ENCODE measurements around the gene NEK3.
A peak's percentile ranks its signal among the peaks of the same experiment; 100 is the strongest.

NEK3 gene

DNA sequence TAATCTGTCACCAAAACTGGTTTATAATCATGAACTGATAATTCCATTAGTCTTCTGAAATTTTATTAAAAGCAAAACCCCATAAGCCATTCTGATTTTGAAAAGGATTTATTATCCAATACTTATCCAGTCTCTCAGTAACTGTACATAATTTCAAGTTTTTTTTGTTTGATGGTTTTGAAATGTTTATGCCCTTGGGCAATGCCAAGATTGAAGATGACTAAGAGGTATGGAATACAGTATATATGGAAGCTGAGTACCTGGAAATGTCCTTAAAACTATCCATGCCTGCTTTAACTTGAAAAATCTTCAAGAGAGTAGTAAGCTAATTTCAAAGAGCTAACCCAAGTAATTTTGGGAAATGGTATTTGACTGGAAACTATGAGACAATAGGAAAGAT, 28.8 kb downstream of the NEK3 start:
- Histone ChIP-seq H3K4me2 (ENCODE audit: low read length) (no peak overlapping the region), H3K4me3 (ENCODE audit: low read depth, low read length) (no peak overlapping the region), H3K36me3 (ENCODE audit: control insufficient read depth, insufficient read depth, low read length) (no peaks in the 10 kb centered on the region), H2AFZ (no peak overlapping the region), H3K4me1 (no peaks in the 10 kb centered on the region), H3K9ac (no peak overlapping the region), H3K27ac (no peak overlapping the region), H3K9me3 (ENCODE audit: control insufficient read depth, low read length) (no peaks in the 10 kb centered on the region), H3K79me2 (no peaks in the 10 kb centered on the region), H3K27me3 (ENCODE audit: control insufficient read depth, insufficient read depth, low read length) (no peaks in the 10 kb centered on the region)
- TF ChIP-seq, protein P1, sequence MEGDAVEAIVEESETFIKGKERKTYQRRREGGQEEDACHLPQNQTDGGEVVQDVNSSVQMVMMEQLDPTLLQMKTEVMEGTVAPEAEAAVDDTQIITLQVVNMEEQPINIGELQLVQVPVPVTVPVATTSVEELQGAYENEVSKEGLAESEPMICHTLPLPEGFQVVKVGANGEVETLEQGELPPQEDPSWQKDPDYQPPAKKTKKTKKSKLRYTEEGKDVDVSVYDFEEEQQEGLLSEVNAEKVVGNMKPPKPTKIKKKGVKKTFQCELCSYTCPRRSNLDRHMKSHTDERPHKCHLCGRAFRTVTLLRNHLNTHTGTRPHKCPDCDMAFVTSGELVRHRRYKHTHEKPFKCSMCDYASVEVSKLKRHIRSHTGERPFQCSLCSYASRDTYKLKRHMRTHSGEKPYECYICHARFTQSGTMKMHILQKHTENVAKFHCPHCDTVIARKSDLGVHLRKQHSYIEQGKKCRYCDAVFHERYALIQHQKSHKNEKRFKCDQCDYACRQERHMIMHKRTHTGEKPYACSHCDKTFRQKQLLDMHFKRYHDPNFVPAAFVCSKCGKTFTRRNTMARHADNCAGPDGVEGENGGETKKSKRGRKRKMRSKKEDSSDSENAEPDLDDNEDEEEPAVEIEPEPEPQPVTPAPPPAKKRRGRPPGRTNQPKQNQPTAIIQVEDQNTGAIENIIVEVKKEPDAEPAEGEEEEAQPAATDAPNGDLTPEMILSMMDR (IDR thresholded peaks at IDR 0.05) = no peak

DNA sequence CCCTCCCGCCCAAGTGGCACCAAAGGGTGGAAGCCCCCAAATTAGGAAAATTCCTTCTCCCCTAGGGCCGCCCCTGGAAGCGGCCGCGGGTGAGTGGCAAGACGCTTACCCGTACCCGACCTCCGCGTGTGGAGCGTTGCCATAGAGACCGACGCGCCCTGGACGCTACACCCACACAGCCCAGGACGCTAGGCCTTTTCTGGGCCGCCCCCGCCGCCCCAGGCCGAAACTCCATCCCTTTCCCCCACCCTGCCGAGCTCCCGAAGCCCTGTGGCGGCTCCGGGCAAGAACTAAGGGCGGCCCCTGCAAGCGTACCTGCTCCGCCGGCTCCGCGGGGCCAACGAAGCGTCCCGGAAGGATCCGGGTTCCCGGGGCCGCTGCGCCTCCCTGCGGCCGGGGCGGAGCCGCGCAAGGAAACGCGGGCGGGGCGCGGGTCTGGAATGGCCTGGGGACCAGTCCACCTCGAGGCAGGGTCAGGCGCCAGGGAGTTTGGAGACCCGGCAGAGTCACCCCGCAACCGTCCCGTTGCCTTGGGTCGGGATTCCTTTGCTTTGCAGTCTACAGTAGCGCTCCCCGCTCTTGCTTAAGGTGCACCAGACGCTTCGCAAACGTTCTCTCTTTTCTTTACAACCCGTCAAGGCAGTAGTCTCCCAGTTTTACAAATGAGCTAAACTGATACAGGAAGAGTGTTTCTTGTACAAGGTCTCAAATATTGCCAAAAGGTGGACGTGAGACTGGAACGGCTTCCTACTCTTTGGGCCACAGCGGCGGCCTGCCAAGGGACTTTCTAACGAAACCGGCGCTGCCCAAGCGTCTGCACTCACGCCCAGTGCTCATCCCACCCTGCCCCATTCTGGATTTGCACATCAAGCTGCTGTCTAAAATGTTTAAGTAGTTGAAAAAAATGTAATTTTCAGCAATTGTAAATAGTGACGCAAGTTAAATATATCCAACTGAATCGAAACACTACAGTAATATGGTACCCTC, 30.4 kb downstream of the NEK3 start, which contains the start of gene NEK5:
NEK5 (minus strand) TSS at position 360 of the 987 bp plus-strand sequence. CDS start 1,591 bp downstream, outside the sequence.
- H3K4me3 ChIP-seq (ENCODE audit: low read depth, low read length) = peak within 1 kb of the TSS; percentile 59
- H2AFZ ChIP-seq = peak within 1 kb of the TSS; percentile 36
- TF ChIP-seq, protein P1 (IDR thresholded peaks at IDR 0.05) = peak; percentile 50
- no peaks in the 10 kb centered on the region for H3K79me2 ChIP-seq
- no peaks in the 10 kb centered on the region for H3K4me1 ChIP-seq
- H3K36me3 ChIP-seq (ENCODE audit: control insufficient read depth, insufficient read depth, low read length) = no peaks in the 10 kb centered on the region
- H3K27me3 ChIP-seq (ENCODE audit: control insufficient read depth, insufficient read depth, low read length) = no peaks in the 10 kb centered on the region
- H3K27ac ChIP-seq = no peak within 1 kb of the TSS
- H3K4me2 ChIP-seq (ENCODE audit: low read length) = peak within 1 kb of the TSS; percentile 85
- no peaks in the 10 kb centered on the region for H3K9me3 ChIP-seq (ENCODE audit: control insufficient read depth, low read length)
- H3K9ac ChIP-seq = no peak within 1 kb of the TSS

DNA sequence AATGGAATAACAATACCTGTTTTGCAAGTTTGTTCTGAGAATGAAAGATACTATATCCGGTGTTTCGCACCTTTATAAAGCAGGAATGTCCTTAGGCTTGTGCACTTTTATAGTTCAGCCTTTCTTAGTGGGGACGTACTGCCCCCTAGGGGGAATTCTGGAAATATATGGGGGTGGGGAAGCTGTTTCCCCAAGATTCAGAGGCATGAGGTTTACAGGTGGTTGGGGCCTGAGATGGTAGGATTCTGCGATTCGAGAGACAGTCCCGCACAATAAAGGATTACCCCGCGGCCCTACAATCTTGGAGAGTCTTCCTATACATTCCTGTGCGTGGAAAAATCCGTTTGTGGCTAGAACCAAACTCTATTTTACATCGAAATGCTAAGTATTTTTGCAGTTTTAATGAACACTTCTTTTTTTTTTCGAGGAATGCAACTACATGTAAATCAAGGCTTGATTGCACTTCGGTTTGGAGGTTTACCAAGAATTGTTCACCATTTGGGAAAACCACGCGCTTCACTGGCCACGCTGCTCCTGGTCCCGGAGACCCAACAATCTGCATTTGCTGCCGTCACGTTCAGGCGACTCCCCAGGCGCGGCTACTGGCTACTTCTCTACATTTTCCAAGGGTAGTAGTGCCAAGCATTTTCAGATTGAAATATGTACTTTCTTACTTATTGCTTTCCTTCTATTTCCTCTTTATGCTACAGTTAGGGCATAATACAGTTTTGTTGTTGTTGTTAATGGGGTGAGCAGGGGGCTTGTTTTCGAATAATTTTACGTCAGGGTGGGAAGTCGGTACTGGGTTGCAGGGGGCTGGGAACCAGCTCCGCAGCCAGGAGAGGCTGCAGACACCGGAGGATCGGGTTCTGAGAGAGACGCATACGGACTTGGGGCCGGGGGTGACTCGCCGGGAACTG, 31.4 kb downstream of the NEK3 start:
- Histone ChIP-seq H3K9me3 (ENCODE audit: control insufficient read depth, low read length) (no peaks in the 10 kb centered on the region), H3K36me3 (ENCODE audit: control insufficient read depth, insufficient read depth, low read length) (no peaks in the 10 kb centered on the region), H3K4me3 (ENCODE audit: low read depth, low read length) (peak overlapping the region; percentile 59), H3K4me2 (ENCODE audit: low read length) (peak overlapping the region; percentile 85), H3K27me3 (ENCODE audit: control insufficient read depth, insufficient read depth, low read length) (no peaks in the 10 kb centered on the region), H3K27ac (no peak overlapping the region), H2AFZ (peak overlapping the region; percentile 36), H3K4me1 (no peaks in the 10 kb centered on the region), H3K79me2 (no peaks in the 10 kb centered on the region), H3K9ac (no peak overlapping the region)
- TF ChIP-seq, protein P1 (IDR thresholded peaks at IDR 0.05) = peak; percentile 70

DNA sequence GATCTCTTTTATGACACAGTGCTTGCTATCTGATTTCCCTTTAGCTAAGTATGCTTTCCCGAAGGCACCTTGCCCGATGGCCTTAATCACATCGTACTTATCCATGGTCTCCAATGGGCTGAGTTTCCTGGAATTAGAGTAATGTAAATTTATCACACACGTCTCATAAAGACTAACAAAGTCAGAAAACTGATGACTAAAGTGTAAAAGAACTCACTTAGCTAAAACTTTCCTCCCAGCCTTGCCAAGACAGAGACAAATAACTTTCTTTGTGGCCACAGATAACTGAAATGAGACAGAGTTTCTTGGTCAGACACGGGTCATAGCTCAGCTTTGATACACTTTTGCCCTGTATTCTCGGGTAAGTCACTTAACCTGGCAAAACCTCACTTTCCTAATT, 32.0 kb downstream of the NEK3 start:
- H3K27ac ChIP-seq = no peak overlapping the region
- TF ChIP-seq, protein P1 (IDR thresholded peaks at IDR 0.05) = no peak
- peak overlapping the region; percentile 59 for H3K4me3 ChIP-seq (ENCODE audit: low read depth, low read length)
- H3K9ac ChIP-seq = no peak overlapping the region
- H3K9me3 ChIP-seq (ENCODE audit: control insufficient read depth, low read length) = no peaks in the 10 kb centered on the region
- H3K36me3 ChIP-seq (ENCODE audit: control insufficient read depth, insufficient read depth, low read length) = no peaks in the 10 kb centered on the region
- no peaks in the 10 kb centered on the region for H3K27me3 ChIP-seq (ENCODE audit: control insufficient read depth, insufficient read depth, low read length)
- H3K4me2 ChIP-seq (ENCODE audit: low read length) = peak overlapping the region; percentile 85
- H2AFZ ChIP-seq = peak overlapping the region; percentile 5
- no peaks in the 10 kb centered on the region for H3K4me1 ChIP-seq
- no peaks in the 10 kb centered on the region for H3K79me2 ChIP-seq
